Prostate gland (tissue), 2 donors: Measurements from ENCODE around the gene MGLL.

Experiments used
- POLR2A ChIP-seq: fragments of 450-650 bp; IDR thresholded peaks from one replicate; pipeline ENCODE4 v1.6.1; 2016; ENCODE audit warnings: antibody characterized with exemption, mild to moderate bottlenecking
- POLR2AphosphoS5 ChIP-seq: sonication (generic); formaldehyde crosslinking; IDR thresholded peaks from one replicate; pipeline ENCODE4 v1.6.1; 2017; ENCODE audit warnings: antibody characterized with exemption
- TF ChIP-seq, protein P1 (sequence below), 4 experiments: fragments of 200-600 bp in 2 of 4; fragments of 450-650 bp in 2 of 4; sonication (generic) in 2 of 4; IDR thresholded peaks; 1 replicate in 3 of 4; 2 replicates in 1 of 4; pipeline ENCODE4 v1.5.1; 2016 to 2019; ENCODE audit warnings: antibody characterized with exemption in 4 of 4, mild to moderate bottlenecking in 2 of 4, moderate library complexity in 2 of 4

DNA sequence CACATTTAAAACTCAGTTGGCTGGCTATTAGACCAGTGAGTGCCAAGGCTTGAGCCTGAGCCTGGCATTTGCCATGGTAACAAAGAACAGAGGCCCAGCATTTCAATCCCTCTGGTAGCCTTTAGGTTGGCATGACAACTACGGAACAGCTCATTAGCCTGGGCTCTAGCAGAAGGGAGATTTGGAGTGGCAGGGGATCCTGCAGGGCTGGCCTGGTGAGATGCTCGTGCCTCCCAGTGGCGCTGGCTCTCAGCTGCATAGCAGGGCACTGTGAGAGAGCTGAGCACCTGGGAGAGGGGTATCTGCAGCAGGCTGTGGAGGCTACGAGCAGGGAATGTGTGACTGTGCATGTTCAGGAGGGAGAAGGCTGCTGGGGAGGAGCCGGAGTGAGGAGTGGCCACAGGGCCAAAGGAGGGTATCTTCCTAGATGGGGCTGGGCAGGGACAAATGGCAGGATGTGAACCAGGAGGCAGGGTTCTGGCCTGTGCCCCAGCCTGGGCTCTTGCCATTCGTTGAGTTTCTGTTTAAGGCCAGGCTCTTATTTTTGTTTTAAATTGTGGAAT is 155.1 kb downstream of the MGLL start:
- TF ChIP-seq, protein P1, sequence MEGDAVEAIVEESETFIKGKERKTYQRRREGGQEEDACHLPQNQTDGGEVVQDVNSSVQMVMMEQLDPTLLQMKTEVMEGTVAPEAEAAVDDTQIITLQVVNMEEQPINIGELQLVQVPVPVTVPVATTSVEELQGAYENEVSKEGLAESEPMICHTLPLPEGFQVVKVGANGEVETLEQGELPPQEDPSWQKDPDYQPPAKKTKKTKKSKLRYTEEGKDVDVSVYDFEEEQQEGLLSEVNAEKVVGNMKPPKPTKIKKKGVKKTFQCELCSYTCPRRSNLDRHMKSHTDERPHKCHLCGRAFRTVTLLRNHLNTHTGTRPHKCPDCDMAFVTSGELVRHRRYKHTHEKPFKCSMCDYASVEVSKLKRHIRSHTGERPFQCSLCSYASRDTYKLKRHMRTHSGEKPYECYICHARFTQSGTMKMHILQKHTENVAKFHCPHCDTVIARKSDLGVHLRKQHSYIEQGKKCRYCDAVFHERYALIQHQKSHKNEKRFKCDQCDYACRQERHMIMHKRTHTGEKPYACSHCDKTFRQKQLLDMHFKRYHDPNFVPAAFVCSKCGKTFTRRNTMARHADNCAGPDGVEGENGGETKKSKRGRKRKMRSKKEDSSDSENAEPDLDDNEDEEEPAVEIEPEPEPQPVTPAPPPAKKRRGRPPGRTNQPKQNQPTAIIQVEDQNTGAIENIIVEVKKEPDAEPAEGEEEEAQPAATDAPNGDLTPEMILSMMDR (IDR thresholded peaks at IDR 0.05) = no peak
- no peak for TF ChIP-seq POLR2A
- no peak for TF ChIP-seq POLR2AphosphoS5
